Measurements from ENCODE around the gene CCNB1IP1. TPM values are rescaled to one million over a fixed set of nuclear protein-coding genes. Genes with fewer than 3 reads are reported as not detected.
"Not testable (repeated sequence)": the region's sequence is repeated elsewhere in the genome, so short reads cannot be mapped to it uniquely, and the experiment has no call there.

Gene CCNB1IP1, protein sequence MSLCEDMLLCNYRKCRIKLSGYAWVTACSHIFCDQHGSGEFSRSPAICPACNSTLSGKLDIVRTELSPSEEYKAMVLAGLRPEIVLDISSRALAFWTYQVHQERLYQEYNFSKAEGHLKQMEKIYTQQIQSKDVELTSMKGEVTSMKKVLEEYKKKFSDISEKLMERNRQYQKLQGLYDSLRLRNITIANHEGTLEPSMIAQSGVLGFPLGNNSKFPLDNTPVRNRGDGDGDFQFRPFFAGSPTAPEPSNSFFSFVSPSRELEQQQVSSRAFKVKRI
- total RNA-seq: 38.3 TPM

DNA sequence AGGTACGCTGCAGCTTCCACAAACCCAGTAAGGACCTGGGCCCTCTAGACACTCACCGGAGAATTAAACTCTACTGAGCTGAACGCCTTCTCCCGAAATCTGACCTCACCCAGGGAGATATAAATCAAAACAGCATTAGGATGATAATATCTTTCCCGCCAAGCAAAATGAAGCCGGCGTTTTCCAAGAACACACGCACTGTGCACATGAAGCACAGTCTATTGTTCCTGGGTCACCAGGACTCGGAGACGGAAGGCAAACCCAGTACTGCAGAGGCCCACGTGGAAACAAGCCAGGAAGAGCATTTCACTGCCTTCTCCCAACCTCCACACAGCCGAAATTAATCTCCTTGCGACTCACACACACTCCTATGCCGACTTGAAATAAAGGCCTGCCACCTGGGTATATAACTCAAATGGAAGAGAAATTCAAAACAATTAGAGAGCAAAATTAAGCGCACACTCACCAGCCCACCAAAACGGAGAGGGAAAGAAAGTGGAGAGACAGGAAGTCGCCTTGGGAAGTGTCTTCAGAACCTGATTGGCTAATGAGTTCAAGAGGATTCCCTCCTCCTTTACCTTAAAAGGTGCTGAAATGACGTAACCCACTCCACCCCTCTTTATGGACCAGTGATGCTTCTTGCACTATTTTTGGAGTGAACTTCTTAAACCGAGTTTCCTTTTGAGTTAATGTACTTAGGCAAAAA lies at the start of gene CCNB1IP1:
TSS of gene CCNB1IP1 (minus strand) at position 492 of the 706 bp plus-strand sequence. CDS start 16,756 bp downstream, outside the sequence.
- peak; percentile 74 for DNase-seq (ENCODE audit: low spot score)

DNA sequence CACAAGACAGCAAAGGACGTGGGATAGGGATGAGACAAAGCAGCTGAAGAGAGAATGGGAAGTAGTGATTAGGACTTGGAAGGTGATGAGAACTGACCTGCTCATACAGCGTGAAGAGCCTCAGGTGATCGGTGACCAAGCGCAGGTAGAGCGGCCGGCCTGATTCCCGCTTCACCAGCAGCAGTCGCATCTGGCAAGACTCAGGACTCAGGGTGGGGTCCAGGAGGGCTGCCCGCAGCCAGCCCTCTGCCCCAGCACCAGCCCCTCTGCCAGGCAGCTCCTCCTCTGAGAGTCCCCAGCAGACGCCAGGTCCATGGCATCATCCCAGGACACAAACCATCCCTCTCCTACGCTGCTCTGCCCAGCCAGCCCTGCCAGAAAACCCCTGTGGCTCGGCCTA lies 49.4 kb upstream of the CCNB1IP1 start:
- no peak for DNase-seq (ENCODE audit: low spot score)

DNA sequence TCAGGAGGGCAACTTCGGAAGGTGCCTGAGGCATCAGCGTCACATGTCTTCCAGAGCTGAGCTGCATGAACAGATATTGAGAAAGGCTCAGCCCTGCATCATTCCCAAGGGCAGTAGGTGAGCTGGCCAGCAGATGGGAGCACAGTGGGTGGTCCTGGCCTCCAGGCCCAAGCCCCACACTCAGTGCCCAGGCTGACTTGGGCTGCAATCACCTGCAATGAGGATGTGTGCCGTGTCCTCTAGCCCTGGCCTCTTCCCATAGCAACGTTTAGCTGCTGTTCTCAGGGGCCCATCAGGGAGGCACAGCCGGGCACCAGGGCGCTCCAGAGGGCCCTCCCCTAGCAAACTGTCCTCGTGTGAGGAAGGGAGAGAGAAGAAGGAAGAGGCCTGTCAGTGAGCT lies 48.3 kb upstream of the CCNB1IP1 start:
- no peak for DNase-seq (ENCODE audit: low spot score)

DNA sequence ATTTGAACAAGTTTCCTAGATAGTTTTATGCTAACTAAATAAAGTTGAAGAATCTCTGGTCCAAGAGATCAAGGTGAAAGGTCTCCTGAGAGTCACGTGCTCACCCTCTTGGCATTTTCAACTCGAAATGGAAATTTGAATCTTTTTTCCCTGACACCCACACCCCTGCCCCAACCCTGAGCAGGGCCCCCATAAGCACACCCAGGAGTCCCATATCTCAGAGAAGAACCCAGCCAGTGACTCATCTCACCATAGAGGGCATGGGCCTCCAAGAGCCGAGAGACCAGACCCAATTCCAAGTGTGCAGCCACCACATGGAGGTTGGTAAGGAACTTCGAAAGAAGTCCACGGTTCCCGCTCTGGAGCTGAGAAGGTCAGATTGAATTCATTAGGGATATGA lies 47.6 kb upstream of the CCNB1IP1 start:
- no peak for DNase-seq (ENCODE audit: low spot score)

DNA sequence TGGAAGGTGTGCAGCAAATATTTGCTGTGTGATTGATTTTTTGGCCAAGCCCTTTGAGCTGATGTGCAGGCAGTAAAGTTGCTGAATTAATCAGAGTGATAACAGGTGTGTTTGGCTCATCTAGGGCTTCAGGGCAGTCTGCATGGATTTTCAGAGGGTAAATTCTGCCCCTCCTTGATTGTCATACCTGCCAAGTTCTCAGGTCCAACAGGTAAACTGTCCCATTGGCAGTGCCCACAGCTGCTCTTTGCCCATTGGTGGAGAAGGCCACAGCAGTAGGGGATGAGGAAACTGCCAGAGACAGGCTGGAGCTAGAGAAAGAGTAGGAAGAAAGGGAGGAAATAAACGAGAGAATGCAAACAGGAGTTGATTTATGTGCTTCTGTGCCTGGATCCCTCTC lies 46.7 kb upstream of the CCNB1IP1 start:
- no peak for DNase-seq (ENCODE audit: low spot score)

DNA sequence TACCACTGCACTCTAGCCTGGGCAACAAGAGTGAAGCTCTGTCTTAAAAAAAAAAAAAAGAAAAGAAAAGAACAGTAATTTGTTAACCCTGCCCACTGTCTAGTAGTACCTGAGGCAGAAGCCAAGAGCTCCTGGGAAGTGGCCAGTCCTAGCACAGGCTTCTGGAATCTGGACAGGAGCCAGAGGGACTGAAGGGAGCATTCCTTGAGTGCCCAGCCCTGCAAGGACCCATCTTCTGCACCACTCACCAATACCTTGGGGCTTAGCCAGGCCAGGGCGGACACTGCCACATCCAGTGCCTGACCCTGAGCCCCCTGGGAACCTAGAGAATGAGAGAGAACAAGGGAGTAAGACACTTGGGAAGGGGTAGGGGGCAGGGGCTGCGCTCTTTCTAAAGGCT lies 44.1 kb upstream of the CCNB1IP1 start:
- DNase-seq (ENCODE audit: low spot score): no peak

DNA sequence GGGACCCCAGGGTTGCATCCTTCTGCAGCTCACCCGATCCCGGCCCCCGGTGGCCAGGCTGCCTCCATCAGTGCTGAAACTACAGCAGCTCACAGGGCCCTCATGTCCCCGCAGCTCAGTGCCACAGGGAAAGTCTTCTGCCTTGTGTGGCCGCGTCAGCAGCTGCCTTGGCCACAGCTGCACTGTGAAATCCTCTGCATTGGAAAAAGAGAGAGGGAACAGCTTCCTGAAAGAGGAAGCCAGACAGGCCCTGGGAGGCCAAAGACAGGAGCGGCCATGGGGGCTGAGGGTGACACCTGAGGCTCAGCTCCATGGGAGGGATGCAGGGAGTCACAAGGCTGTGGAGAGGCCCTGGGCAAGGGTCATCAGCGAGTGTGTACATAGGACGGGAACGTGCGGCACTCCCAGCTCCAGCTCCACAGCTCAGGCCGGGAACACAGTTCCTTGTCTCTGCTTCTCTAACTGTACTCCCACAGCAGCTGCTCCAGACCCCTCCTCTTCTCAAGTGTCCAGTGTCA lies 43.1 kb upstream of the CCNB1IP1 start:
- DNase-seq (ENCODE audit: low spot score): no peak

DNA sequence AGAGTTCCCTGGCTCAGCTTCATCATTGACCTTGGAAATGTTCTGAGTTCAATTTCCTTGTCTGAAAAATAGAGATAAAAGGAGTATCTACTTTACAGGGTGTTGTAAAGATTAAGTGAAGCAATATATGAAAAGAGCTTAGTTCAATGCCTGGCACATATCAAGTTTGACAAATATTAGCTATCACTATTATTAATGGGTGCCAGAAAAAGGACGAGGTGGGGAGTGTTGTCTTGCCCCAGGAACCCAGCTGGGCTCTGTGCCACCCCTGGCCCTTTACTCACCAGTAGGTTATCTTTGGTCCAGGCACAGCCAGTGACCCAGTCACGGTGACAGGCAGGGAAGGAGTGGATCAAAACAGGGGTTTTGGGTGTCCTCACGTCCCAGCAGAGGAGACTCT lies 42.4 kb upstream of the CCNB1IP1 start:
- DNase-seq (ENCODE audit: low spot score): no peak

DNA sequence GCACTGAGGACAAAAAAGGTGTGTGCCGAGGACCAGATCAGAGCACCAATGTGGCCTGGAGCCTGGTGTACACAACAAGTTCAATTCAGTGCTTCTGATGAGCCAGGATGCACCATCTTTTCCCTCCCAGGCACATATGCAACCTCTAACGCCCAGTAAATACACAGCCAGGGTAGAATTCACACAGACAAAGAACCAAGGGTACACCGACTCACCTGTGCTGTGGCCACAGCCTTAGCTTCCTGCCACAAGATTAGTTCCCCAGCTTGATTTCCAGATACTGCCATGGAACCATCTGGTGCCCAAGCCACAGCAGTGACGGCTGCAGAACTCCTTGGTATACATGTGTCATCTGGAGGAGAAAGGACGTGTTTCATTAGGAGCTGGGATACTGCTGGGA lies 39.7 kb upstream of the CCNB1IP1 start:
- no peak for DNase-seq (ENCODE audit: low spot score)

DNA sequence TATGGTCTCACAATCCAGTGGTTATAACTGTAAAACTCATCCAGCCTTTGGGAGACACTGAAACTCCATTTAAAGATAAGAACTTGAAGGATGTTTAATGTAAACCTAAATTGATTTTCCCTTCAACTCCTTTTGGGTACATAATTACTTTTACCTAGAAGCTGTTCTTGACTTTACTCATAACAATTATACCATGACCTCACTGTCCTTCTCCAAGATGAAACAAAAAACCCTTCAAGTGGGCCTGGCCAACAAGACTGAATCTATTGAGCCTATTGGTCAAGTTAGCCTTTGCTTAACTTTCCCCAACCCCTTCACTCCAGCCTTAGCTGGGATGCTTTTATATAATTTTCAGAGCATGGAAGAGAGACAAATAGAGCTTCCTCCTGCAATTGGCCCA lies 32.8 kb upstream of the CCNB1IP1 start:
- no peak for DNase-seq (ENCODE audit: low spot score)

DNA sequence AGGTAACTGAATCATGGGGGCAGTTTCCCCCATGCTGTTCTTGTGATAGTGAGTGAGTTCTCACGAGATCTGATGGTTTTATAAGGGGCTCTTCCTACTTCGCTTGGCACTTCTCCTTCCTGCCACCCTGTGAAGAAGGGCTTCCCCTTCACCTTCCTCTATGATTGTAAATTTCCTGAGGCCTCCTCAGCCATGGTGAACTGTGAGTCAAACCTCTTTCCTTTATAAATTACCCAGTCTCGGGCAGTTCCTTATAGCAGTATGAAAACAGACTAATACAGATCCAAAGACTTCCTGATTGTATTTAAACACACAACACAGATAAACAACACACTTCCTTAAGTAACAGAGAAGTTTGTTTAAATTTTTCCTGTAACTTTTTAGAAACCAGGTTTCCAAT lies 25.4 kb upstream of the CCNB1IP1 start:
- DNase-seq (ENCODE audit: low spot score): not testable (repeated sequence)

DNA sequence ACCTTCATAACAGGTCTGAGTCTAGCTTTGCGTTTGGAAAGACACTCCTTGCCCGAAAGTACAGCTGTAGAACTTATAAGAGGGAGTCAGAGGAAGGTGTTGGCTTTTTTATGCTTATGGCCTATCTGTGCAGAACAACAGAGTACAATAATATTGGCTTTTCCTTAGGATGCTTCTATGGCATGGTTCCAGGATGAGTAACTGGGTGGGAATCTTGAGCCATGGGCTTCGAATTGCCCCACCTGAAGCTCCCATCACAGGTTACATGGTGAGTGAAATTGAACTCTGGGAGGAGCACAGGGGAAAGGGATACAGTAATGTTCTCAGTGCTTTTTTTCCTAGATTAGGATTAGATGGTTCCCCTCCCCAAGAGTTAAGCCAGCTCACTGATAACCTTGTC lies 23.3 kb upstream of the CCNB1IP1 start:
- no peak for DNase-seq (ENCODE audit: low spot score)

DNA sequence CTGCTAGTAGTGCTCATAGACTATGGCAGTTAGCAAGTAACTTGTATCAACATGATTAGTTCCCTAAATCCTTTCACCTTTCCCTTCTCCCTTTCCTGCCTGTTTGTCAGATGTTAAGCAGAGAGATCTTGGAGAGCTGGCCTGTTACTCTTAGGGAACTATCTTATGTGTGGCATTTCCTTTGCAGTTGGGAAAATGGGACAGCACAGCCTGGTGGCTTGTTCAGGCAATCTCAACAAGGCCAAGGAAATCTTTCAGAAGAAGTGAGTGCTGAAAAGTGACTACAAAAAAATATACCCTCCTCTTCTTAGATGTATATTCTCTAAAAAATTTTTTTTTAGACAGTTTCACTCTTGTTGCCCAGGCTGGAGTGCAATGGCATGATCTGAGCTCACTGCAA lies 17.8 kb upstream of the CCNB1IP1 start:
- no peak for DNase-seq (ENCODE audit: low spot score)

DNA sequence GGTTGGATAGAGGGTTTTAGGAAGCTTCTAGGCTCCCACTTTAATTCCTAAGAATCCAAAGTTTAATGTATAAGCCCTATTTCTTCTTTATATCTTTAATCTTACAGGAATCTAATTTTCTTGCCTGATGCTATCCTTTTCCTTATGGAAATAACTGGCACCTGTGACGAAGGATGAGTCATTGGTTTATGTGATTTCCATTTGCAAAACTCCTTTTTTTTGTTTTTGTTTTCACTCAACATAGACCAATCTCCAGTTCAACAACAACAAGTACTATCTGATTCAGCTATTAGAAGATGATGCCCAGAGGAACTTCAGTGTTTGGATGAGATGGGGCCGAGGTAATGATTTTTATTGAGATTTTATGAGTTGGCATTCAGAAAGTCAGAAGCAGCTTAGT lies 17.2 kb upstream of the CCNB1IP1 start:
- no peak for DNase-seq (ENCODE audit: low spot score)

DNA sequence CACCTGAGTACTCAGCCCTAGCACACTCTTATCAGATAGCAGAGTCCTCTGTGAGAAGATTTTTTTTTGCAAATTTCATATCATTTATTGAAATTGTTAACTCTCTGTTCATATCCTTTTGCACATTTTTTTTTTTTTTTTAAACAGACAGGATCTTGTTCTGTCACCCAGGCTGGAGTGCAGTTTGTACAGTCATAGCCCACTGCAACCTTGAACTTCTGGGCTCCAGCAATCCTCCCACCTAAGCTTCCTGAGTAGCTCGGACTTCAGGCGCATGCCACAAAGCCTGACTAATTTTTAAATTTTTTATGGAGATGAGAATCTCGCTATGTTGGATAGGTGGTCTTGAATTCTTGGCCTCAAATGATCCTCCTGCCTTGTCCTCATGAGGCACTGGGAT lies 14.7 kb upstream of the CCNB1IP1 start:
- no peak for DNase-seq (ENCODE audit: low spot score)

DNA sequence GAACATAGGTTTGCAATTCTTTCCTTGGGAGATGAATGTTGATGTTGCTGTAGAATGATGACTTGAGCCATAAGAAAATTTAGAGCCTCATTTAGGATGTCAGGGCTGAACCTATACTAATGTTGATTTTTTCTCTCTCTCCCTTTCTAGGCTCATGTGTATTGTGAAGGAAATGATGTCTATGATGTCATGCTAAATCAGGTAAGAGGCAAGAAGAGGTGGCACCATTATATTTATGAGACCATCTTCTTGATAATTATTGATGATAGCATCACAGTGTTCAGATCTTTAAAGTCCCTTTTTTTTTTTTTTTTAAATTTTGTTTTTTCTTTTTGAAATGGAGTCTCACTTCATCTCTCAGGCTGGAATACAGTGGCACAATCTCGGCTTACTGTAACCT lies 13.6 kb upstream of the CCNB1IP1 start:
- no peak for DNase-seq (ENCODE audit: low spot score)

DNA sequence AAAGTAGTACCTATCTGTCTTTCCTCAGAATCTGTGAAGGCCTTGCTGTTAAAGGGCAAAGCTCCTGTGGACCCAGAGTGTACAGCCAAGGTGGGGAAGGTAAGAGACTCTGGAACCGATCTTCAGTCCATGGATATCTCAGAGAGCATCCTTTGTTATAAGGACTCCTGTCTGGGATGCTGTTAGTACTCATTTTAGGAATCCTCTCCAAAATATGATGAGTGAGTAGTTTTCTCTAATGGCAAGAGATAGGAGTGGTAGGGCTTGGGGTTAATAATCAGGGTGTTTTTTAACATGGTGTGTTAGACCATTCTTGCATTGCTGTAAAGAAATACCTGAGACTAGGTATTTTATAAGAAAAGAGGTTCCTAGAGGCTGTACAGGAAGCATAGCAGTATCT lies 12.3 kb upstream of the CCNB1IP1 start:
- no peak for DNase-seq (ENCODE audit: low spot score)

DNA sequence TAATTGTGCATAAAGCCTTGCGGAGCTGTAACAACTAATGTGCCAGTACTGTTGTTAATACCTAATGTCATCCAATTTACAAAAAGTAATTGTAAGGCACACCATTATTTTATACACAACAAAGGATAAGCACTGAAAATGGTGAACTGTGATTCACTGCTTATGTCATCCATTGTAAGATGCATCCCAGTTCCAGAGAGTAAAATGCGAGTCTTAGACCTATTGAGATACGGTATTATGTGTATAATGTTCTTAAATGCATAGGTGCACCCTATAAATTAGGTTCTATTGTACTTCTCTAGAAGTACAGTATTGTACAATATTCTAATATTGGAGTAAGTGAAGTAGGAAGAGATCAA lies 10.8 kb upstream of the CCNB1IP1 start:
- no peak for DNase-seq (ENCODE audit: low spot score)

DNA sequence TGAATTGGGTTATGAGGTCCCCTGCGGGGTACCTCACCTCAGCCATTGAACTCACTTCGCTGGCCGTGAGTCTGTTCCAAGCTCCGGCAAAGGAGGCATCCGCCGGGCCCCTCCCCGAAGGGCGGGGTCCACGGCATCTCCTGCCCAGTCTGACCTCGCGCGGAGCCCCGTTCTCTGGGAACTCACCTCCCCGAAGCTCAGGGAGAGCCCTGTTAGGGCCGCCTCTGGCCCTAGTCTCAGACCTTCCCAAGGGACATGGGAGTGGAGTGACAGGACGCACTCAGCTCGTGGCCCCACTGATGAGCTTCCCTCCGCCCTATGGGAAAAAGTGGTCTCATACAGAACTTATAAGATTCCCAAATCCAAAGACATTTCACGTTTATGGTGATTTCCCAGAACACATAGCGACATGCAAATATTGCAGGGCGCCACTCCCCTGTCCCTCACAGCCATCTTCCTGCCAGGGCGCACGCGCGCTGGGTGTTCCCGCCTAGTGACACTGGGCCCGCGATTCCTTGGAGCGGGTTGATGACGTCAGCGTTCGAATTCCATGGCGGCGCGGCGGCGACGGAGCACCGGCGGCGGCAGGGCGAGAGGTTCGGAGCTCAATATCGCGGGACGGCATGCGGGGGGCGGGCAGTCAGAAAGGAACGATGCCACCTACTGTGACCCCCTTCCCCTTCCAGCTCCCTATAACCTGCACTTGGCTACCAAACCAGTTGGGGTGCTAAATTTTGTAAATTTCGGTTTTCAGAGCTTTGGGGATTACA lies 10.2 kb upstream of the CCNB1IP1 start, which contains the start of gene PARP2:
TSS of gene PARP2 (plus strand) at position 544 of the 770 bp plus-strand sequence. CDS start at position 551, 7 bp downstream.
- peak; percentile 97 for DNase-seq (ENCODE audit: low spot score)

DNA sequence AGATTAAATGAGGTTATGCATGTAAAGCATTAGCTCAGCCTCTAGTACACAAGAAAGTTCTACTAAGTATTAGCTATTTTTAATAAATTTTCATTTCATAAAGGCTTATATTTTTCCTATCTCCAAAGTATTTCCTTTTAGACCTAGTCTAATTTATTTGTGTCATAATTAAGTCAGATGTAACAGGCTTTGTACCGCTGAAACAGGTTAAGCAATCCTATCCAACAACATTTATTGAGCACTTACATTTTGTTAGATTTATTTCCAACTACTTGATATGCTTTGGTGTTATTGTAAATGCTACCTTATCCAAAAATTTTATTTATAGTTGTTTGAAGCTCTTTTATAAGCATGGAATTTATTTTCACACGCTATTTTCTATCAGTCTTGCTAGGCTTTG lies 8.6 kb upstream of the CCNB1IP1 start:
- DNase-seq (ENCODE audit: low spot score): no peak

DNA sequence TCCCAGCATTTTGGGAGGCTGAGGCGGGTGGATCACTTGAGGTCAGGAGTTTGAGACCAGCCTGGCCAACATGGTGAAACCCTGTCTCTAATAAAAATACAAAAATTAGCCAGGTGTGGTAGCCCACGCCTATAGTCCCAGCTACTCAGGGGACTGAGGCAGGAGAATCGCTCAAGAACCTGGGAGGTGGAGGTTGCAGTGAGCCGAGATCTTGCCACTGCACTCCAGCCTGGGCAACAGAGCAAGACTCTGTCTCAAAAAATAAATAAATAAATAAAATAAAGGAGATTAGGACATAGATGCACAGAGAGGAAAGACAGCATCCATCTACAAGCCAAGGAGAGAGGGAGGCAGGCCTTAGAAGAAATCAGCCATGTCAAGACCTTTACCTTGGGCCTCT lies 8.0 kb upstream of the CCNB1IP1 start:
- not testable (repeated sequence) for DNase-seq (ENCODE audit: low spot score)

DNA sequence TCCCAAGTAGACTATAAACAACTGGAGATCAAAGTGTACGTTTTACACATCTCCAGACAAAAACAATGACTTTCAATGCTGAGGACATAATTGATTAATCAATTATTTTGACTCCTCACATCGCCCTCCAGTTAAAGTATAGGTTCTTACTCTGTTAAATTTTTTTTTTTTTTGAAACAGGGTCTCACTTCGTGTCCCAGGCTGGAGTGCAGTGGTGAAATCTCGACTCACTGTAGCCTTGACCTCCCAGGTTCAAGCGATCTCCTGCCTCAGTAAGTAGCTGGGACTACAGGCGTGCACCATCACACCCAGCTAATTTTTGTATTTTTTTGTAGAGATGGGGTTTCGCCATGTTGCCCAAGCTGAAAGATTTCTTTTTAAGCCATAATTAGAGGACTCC lies 938 bp upstream of the CCNB1IP1 start:
- DNase-seq (ENCODE audit: low spot score): no peak

DNA sequence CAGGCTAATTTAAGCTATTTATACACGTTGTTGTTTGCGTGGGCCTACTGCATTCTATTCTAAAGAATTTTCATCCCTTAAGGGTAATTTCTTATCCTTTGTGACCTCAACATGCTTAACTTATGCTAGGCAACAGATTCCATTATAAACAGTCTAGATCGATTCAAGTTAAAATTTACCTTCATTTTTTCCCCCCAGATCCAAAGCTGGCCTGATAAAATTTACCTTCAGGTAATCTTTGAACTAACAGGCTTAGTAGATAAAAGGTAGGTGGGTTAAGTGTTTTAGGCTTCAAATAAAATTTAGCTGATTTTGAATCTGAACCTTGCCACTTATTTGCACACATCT lies 389 bp upstream of the CCNB1IP1 start:
- no peak for DNase-seq (ENCODE audit: low spot score)

All from ureter (tissue), 1 donor.